Activated CD4-positive, alpha-beta T cell treated with anti-CD3 and anti-CD28 coated beads for 4 hours (primary cell): ENCODE results near the gene USP4.
"Not testable (repeated sequence)": the region's sequence is repeated elsewhere in the genome, so short reads cannot be mapped to it uniquely, and the experiment has no call there.

Experiments
- DNase-seq, 2 donors: peaks; one replicate each; pipeline ENCODE4 v3.0.0-alpha.2; 2020

USP4 gene

GRCh38 chr3:49240091-49240490 lies 99.8 kb downstream of the USP4 start:
- not testable (repeated sequence) for DNase-seq

- no peak for DNase-seq
These were observed 101.4 kb downstream of the USP4 start for GRCh38 chr3:49238274-49239127.

- no peak for DNase-seq
These were observed 102.5 kb downstream of the USP4 start for GRCh38 chr3:49237344-49237743.

GRCh38 chr3:49236226-49236625 lies 103.6 kb downstream of the USP4 start:
- DNase-seq: no peak

GRCh38 chr3:49228817-49229216 lies 111.0 kb downstream of the USP4 start:
- not testable (repeated sequence) for DNase-seq
